ENCODE data around the gene COMMD1.

DNA sequence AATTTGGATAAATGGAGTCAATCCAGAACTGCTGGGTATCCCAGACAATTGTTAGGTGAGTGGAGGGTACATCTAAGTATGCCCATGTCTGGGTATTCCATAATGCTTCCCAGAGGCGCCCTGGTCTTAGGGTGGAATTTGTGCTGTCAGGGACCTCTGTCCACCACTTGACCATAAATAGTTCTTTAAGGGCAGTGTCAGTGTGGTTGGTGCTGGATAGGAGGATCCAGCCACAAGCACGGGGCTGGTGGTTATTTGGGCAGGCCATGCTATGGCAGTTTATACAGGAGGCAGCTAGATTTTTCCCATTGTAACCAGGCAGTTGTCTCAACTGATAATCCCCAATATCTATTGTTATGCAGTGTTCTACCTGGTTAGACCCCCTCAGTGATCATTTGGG lies 186.0 kb downstream of the COMMD1 start:
- no peak for TF ChIP-seq POLR2A (IDR thresholded peaks at IDR 0.05)
- no peak for TF ChIP-seq CTCF (IDR thresholded peaks at IDR 0.05)
